Neuronal stem cell (in vitro differentiated cells): ENCODE results near the gene FTSJ1.

Experiments
- DNase-seq: peaks from one replicate; pipeline ENCODE4 v3.0.0-alpha.2; 2013; ENCODE audit warnings: low spot score
- H2AFZ ChIP-seq: one replicate; pipeline ENCODE4 v1.6.1; 2013; ENCODE audit warnings: mild to moderate bottlenecking, low read length, inconsistent platforms
- H2AK5ac ChIP-seq: 2 replicates; pipeline ENCODE4 v1.6.1; 2013; ENCODE audit warnings: low read depth, mild to moderate bottlenecking, inconsistent platforms, low read length, moderate library complexity, mixed read lengths
- H2BK120ac ChIP-seq: 2 replicates; pipeline ENCODE4 v1.6.1; 2013; ENCODE audit warnings: low read depth, mild to moderate bottlenecking, inconsistent platforms, low read length, moderate library complexity, mixed read lengths
- H2BK12ac ChIP-seq: one replicate; pipeline ENCODE4 v1.6.1; 2013; ENCODE audit warnings: low read length, inconsistent platforms
- H2BK15ac ChIP-seq: 2 replicates; pipeline ENCODE4 v1.6.1; 2013; ENCODE audit warnings: mild to moderate bottlenecking, low read length, inconsistent platforms, mixed read lengths
- H2BK5ac ChIP-seq: one replicate; pipeline ENCODE4 v1.6.1; 2013; ENCODE audit warnings: inconsistent platforms, mild to moderate bottlenecking, low read length, moderate library complexity
- H3K14ac ChIP-seq: one replicate; pipeline ENCODE4 v1.6.1; 2013; ENCODE audit warnings: low read length, inconsistent platforms
- H3K18ac ChIP-seq: 2 replicates; pipeline ENCODE4 v1.6.1; 2013; ENCODE audit warnings: low read length, inconsistent platforms
- H3K23ac ChIP-seq: 2 replicates; pipeline ENCODE4 v1.6.1; 2013; ENCODE audit warnings: low read depth, mild to moderate bottlenecking, mixed read lengths, low read length, inconsistent platforms; ENCODE audit not compliant: poor library complexity
- H3K27ac ChIP-seq: replicated peaks from 3 replicates; pipeline ENCODE4 v1.5.1; 2013; ENCODE audit warnings: low read length, inconsistent platforms
- H3K27me3 ChIP-seq, 3 experiments: 2 replicates each; pipeline ENCODE4 v1.6.1; 2013; ENCODE audit warnings: low read length in 3 of 3, mild to moderate bottlenecking in 2 of 3, inconsistent platforms in 1 of 3, low read depth in 1 of 3, mixed read lengths in 1 of 3, moderate library complexity in 1 of 3; ENCODE audit not compliant: control insufficient read depth in 3 of 3, insufficient read depth in 3 of 3
- H3K36me3 ChIP-seq, 2 donors: replicated peaks in 1 of 2; 2 replicates each; pipeline ENCODE4 v1.6.1; 2013; ENCODE audit warnings: low read length in 2 of 2; ENCODE audit not compliant: control insufficient read depth in 2 of 2, insufficient read depth in 2 of 2
- H3K4ac ChIP-seq: 2 replicates; pipeline ENCODE4 v1.6.1; 2013; ENCODE audit warnings: inconsistent platforms, mild to moderate bottlenecking, low read length, moderate library complexity
- H3K4me1 ChIP-seq, 2 donors: 1 replicate in 1 of 2; 2 replicates in 1 of 2; pipeline ENCODE4 v1.6.1; 2013; ENCODE audit warnings: low read length in 2 of 2, low read depth in 1 of 2; ENCODE audit not compliant: control insufficient read depth in 2 of 2, insufficient read depth in 1 of 2
- H3K4me2 ChIP-seq: one replicate; pipeline ENCODE4 v1.6.1; 2013; ENCODE audit warnings: mild to moderate bottlenecking, low read length, inconsistent platforms; ENCODE audit not compliant: insufficient read depth, poor library complexity, severe bottlenecking
- H3K4me3 ChIP-seq, 2 donors: 2 replicates each; pipeline ENCODE4 v1.5.1; 2013; ENCODE audit warnings: low read length in 2 of 2, mild to moderate bottlenecking in 2 of 2, inconsistent platforms in 1 of 2, moderate library complexity in 1 of 2
- H3K79me1 ChIP-seq: one replicate; pipeline ENCODE4 v1.6.1; 2013; ENCODE audit warnings: low read depth, mild to moderate bottlenecking, inconsistent platforms, low read length, moderate library complexity
- H3K9ac ChIP-seq: one replicate; pipeline ENCODE4 v1.6.1; 2013; ENCODE audit warnings: mild to moderate bottlenecking, low read depth, low read length, inconsistent platforms; ENCODE audit not compliant: poor library complexity
- H3K9me3 ChIP-seq, 2 donors: replicated peaks in 1 of 2; 2 replicates each; pipeline versions ENCODE3 to v1.6.1; 2013; ENCODE audit warnings: low read length in 2 of 2, mild to moderate bottlenecking in 2 of 2, inconsistent platforms in 1 of 2, low read depth in 1 of 2, mixed read lengths in 1 of 2, moderate library complexity in 1 of 2; ENCODE audit not compliant: control insufficient read depth in 2 of 2, insufficient read depth in 1 of 2
- H4K8ac ChIP-seq: one replicate; pipeline ENCODE4 v1.6.1; 2013; ENCODE audit warnings: low read depth, mild to moderate bottlenecking, inconsistent platforms, low read length, moderate library complexity
- H4K91ac ChIP-seq: one replicate; pipeline ENCODE4 v1.6.1; 2013; ENCODE audit warnings: low read length, low read depth, mild to moderate bottlenecking, inconsistent platforms; ENCODE audit not compliant: poor library complexity
- WGBS, 2 donors: extraction: QIAGEN DNeasy Blood & Tissue Kit; methylation state at CpG; one replicate each; pipeline ENCODE4 v1.1.7; 2013; ENCODE audit warnings: missing lambda C conversion rate in 2 of 2, mixed read lengths in 1 of 2; ENCODE audit not compliant: insufficient read length in 2 of 2, insufficient replicate concordance in 1 of 2; ENCODE audit errors: extremely low coverage in 2 of 2; 5-methylcytosine and 5-hydroxymethylcytosine counted together

FTSJ1 gene

DNA sequence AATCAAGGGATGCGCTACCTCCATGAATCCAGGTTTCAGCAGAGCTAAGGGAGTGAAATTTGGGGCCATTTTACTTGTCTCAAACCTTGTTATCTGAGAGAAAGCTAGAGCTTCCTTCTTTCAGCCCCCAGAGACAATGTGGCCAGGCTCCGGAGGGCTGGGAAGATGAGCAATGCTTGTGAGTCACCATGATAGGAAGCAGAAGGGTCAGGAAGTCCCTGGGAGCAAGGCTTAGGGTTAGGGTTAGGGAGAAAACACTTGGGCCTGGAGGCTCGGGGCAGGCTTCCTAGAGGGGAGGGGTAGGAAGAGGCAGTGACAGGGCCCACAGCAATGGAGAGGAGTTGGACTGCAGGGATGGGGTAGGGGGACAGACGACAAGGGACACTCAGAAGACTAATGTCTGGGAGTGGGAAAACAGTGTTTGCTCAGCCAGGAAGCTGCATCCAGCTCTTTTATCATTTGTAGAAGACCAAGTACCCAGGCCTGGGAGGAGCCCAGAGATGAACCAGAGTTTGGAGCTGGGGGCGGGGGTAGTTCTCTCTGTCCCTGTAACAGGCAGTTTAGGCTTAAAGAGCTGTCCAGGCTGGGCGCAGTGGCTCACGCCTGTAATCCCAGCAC is 16.4 kb downstream of the FTSJ1 start:
- H4K91ac ChIP-seq, result no peak overlapping the region
- no peak overlapping the region for H2BK120ac ChIP-seq
- no peaks in the 10 kb centered on the region for H3K9me3 ChIP-seq
- H3K27ac ChIP-seq, result no peak overlapping the region
- no CpG with 5 or more reads among the region's 7 CpGs for WGBS, 2 donors
- no peak for DNase-seq
- peaks cover 0 to 4% of the 10 kb centered on the region in 2 donors for H3K36me3 ChIP-seq
- no peak overlapping the region for H3K4me3 ChIP-seq
- H3K9ac ChIP-seq, result no peak overlapping the region
- no peak overlapping the region for H3K23ac ChIP-seq
- no peak overlapping the region for H3K18ac ChIP-seq
- H2AK5ac ChIP-seq, result no peak overlapping the region
- H3K79me1 ChIP-seq, result no peaks in the 10 kb centered on the region
- H3K14ac ChIP-seq, result no peak overlapping the region
- H3K4ac ChIP-seq, result no peak overlapping the region
- no peaks in the 10 kb centered on the region for H3K4me1 ChIP-seq
- no peak overlapping the region for H2BK15ac ChIP-seq
- no peak overlapping the region for H4K8ac ChIP-seq
- H2BK12ac ChIP-seq, result no peak overlapping the region
- H3K4me2 ChIP-seq, result no peak overlapping the region
- no peaks in the 10 kb centered on the region for H3K27me3 ChIP-seq
- no peak overlapping the region for H2BK5ac ChIP-seq
- peak overlapping the region; percentile 43 for H2AFZ ChIP-seq

GRCh38 chrX:48493890-48494364 is 17.9 kb downstream of the FTSJ1 start:
- H3K27ac ChIP-seq, result no peak overlapping the region
- DNase-seq, result peak; percentile 43
- H3K4me2 ChIP-seq, result no peak overlapping the region
- no peak overlapping the region for H4K8ac ChIP-seq
- H3K4me1 ChIP-seq, result no peaks in the 10 kb centered on the region
- no peak overlapping the region for H3K9ac ChIP-seq
- H2BK15ac ChIP-seq, result no peak overlapping the region
- H3K14ac ChIP-seq, result no peak overlapping the region
- H3K9me3 ChIP-seq, result no peaks in the 10 kb centered on the region
- no peak overlapping the region for H3K18ac ChIP-seq
- H3K36me3 ChIP-seq, result no peaks in the 10 kb centered on the region
- no peak overlapping the region for H2BK12ac ChIP-seq
- H4K91ac ChIP-seq, result no peak overlapping the region
- H2AFZ ChIP-seq, result peak overlapping the region; percentile 72
- no peak overlapping the region for H3K4me3 ChIP-seq
- H3K27me3 ChIP-seq, result no peaks in the 10 kb centered on the region
- H3K23ac ChIP-seq, result no peak overlapping the region
- H3K4ac ChIP-seq, result no peak overlapping the region
- no CpG with 5 or more reads among the region's 10 CpGs for WGBS, 2 donors
- no peak overlapping the region for H2BK120ac ChIP-seq
- H2BK5ac ChIP-seq, result no peak overlapping the region
- no peak overlapping the region for H2AK5ac ChIP-seq
- no peaks in the 10 kb centered on the region for H3K79me1 ChIP-seq

DNA sequence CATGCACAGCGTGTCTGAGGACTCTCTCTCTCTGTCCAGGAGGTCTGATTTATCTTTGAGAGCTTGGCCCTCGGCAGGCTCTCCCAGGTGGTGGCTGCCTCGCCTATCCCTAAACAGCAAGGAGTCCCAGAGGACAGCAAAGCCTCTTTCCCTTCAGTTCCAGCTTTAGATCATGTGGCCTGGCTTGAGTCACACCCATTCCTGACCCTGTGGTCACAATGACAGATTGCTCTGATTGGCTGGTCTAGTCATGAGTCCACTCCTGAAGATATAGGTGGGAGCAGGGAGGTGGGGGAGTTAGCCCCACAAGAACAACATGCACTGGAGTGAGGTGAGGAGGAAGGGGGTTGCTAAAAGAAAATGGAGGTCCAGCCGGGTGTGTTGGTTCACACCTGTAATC is 20.7 kb downstream of the FTSJ1 start:
- no peak overlapping the region for H3K23ac ChIP-seq
- no peaks in the 10 kb centered on the region for H3K79me1 ChIP-seq
- H3K9me3 ChIP-seq, result no peaks in the 10 kb centered on the region
- no peak overlapping the region for H3K4me2 ChIP-seq
- H2BK120ac ChIP-seq, result no peak overlapping the region
- no peaks in the 10 kb centered on the region for H3K27me3 ChIP-seq
- H2BK15ac ChIP-seq, result no peak overlapping the region
- no CpG with 5 or more reads among the region's 4 CpGs for WGBS, 2 donors
- no peak overlapping the region for H4K8ac ChIP-seq
- H2AK5ac ChIP-seq, result no peak overlapping the region
- no peaks in the 10 kb centered on the region for H3K4me1 ChIP-seq
- no peak overlapping the region for H3K14ac ChIP-seq
- no peak overlapping the region for H3K4ac ChIP-seq
- no peak overlapping the region for H2AFZ ChIP-seq
- DNase-seq, result no peak
- H3K27ac ChIP-seq, result no peak overlapping the region
- no peaks in the 10 kb centered on the region for H3K36me3 ChIP-seq
- no peak overlapping the region for H3K9ac ChIP-seq
- no peak overlapping the region for H3K18ac ChIP-seq
- no peak overlapping the region for H2BK12ac ChIP-seq
- no peak overlapping the region for H3K4me3 ChIP-seq
- H4K91ac ChIP-seq, result no peak overlapping the region
- no peak overlapping the region for H2BK5ac ChIP-seq

DNA sequence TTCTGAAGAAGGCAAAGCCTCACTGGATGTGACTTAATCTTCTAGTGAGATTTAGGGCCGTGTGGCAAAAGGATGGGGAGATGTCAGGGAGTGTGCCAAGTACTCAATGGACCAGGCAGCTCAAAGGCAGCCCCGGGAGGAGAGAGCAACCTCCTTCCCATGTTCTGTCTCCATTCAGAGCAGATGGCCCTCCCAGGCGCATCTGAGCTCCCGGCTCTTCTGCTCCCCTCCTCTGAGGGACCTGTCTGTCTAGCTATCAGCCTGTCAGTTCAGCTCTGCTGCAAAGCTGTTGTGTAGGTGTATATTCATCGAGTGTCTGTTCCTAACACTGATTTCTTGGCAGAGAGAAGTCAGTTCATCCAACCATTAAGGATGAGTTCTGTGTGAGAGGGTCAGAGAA is 21.9 kb downstream of the FTSJ1 start:
- Histone ChIP-seq H2BK12ac (no peak overlapping the region), H4K8ac (no peak overlapping the region), H2AFZ (no peak overlapping the region), H2AK5ac (no peak overlapping the region), H3K79me1 (no peaks in the 10 kb centered on the region), H3K27ac (no peak overlapping the region), H3K14ac (no peak overlapping the region), H3K4me3 (no peak overlapping the region), H3K9ac (no peak overlapping the region), H4K91ac (no peak overlapping the region), H2BK15ac (no peak overlapping the region), H3K36me3 (no peaks in the 10 kb centered on the region), H3K4ac (no peak overlapping the region), H3K4me2 (no peak overlapping the region), H3K9me3 (no peaks in the 10 kb centered on the region), H3K23ac (no peak overlapping the region), H3K4me1 (no peaks in the 10 kb centered on the region), H3K18ac (no peak overlapping the region), H3K27me3 (no peaks in the 10 kb centered on the region), H2BK5ac (no peak overlapping the region), H2BK120ac (no peak overlapping the region)
- no peak for DNase-seq
- WGBS, 2 donors, result no CpG with 5 or more reads among the region's 5 CpGs
